ENCODE results near the gene CACNA2D2.

The CACNA2D2 gene

GRCh38 chr3:50358911-50359759, 144.3 kb downstream of the CACNA2D2 start, which contains the start of gene TMEM115:
TMEM115 (minus strand) TSS chr3:50359521; CDS start chr3:50359063, 458 bp downstream.
- peak; percentile 78 for DNase-seq

GRCh38 chr3:50358355-50358910, 145.0 kb downstream of the CACNA2D2 start:
- no peak for DNase-seq

GRCh38 chr3:50357481-50357880, 146.0 kb downstream of the CACNA2D2 start:
- DNase-seq = no peak

DNA sequence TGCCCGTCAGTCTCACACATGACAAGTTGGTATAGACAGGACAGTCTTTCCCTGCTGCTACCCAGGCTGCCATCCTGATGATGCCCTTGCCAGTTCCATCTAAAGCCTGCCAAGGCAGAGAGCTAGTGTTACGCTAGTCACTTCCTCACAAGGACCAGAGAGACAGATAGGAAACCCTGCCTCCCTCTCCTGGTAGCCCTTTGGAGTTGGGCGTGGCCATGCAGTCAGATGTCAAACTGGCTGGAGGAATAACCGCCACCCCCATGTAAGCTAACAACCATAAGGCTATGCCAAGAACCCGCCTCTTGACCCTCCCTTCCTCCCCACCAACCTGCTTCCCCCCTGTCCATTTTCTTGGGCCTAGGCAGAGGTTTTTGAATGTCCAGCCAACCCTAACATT, 146.9 kb downstream of the CACNA2D2 start:
- no peak for DNase-seq

- no peak for DNase-seq
These were observed 147.4 kb downstream of the CACNA2D2 start for GRCh38 chr3:50355829-50356552.

DNA sequence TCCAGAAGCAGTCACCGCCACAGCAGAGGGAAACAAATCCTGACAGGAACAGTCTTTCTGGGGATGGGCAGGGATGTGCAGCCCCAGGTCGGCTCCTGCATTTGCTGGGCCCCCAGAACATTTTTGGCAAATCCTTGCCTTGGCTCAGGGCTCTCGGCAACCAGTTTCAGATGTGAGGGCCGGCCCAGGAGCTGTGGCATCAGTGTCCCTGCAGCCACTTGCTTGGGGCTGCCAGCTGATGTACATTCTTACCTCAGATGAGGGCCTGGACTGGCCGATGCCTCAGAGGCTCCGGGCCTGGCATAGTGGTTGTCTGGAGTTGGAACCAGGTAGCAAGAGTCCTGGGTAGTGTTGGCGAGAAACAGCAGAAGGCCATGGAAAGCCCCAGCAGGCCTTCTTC, 148.6 kb downstream of the CACNA2D2 start:
- no peak for DNase-seq

GRCh38 chr3:50354186-50354764, 149.2 kb downstream of the CACNA2D2 start:
- no peak for DNase-seq

GRCh38 chr3:50353245-50354004, 150.0 kb downstream of the CACNA2D2 start:
- no peak for DNase-seq

DNA sequence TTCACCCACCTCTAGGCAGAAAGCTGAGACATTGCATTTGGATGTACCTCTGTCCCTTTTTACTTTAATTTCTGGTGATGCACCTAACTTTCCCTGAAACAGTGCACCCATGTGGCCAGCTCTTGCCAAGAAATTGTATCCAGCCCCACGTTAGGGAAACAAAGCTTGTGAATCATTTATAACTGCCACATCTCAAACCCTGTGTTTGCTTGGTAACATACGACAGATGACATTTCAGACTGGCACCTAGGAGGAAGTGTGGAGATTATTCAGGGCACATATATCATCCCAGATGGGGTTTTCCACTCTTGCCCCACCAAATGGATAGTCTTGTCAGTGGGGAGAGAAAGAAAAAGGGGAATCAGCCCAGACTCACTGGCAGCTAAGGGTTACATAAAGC, 150.7 kb downstream of the CACNA2D2 start:
- DNase-seq = no peak

- DNase-seq = no peak
These were observed 152.1 kb downstream of the CACNA2D2 start for GRCh38 chr3:50351323-50351697.

DNA sequence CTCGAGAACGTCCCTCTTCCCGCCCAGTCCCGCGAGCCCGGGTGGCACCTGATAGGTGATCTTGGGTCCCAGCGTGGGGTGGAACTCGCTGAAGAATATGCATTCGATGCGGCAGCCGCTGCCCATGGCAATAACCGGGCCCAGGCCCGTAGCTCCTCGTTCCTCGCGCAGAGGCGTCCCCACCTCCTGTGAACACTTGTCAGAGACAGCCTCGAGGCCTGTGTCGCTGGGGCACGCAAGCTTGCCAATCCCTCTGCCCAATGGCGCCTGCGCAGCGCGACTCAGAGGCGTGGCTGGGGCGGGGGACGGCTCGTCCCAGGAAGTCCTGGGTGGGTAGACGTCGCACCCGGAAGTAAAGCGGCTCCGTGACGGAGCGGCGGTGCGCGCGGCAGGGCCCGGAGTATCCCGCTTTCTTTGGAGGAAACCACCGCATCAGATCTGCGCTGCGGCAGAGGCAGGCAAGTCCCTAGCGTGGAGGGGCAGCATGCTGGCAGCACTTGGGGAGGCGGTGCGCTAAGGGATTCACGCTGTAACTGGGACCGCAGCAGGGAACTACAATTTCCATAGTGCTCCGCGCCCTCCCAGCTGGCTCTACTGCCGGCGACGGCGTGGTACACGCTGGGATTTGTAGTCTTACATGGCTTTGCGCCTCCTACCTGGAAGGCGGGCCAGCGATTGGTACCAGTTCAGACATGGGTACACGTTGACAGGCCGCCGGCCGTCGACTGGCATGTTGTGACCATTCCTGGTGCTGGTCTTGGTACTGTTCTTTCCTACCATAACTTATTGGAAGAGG, 152.7 kb downstream of the CACNA2D2 start, which contains the start of the genes CYB561D2 and NPRL2:
CYB561D2 (plus strand) TSS at position 336 of the 796 bp plus-strand sequence. CDS start 572 bp downstream, outside the sequence.
NPRL2 (minus strand) TSS at position 249 of the 796 bp plus-strand sequence; CDS start at position 126, 123 bp downstream.
- DNase-seq = peak; percentile 40

DNA sequence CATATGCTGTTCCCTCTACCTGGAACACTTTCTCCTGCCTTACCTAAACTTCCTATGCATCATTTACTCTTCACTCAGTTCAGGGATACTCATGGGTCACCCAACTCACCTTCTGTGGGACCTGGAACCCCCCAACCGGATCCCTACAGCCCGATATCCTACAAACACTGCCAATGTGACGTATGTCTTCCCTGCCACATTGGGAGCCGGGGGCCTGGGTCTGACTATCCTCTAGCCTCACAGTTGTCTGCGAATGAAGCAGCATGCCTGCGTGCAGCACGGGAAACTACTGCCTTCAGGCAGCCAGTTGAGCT, 153.3 kb downstream of the CACNA2D2 start:
- DNase-seq = no peak

- DNase-seq = no peak
These were observed 156.1 kb downstream of the CACNA2D2 start for GRCh38 chr3:50347187-50347813.

DNA sequence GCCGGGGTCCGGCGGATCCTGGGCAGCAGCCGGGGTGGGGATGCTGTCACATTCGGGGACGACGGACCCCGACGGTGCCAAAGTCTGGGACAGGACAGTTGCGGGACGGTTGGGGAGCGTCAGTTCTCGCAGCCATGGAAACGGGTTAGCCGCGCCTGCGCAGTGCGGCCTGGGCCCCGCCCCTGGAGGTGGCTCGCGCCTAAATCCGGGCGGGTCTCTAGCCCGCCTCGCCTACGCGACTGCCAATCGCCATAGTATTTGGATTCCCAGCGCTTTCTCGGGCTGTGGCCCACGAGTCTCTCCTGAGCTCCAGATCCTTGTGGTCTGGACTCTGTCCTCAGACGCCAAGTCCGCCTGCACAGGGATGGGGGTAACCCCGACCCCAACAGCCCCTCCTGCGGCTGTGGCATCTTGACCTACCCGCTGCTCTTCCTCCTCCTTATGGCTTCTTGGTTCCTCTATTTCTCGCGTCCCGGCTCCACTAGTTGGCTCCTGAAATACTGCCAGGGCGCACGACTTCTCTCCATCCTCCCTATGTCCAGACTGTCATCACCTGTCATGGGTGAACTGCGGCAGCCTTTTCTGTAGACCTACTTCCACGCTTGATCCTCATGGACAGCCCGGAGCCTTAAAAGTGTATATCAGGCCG, 157.7 kb downstream of the CACNA2D2 start, which contains the start of gene ZMYND10:
ZMYND10 (minus strand) TSS at position 147 of the 649 bp plus-strand sequence. CDS start 153 bp downstream, outside the sequence.
- DNase-seq = no peak

DNA sequence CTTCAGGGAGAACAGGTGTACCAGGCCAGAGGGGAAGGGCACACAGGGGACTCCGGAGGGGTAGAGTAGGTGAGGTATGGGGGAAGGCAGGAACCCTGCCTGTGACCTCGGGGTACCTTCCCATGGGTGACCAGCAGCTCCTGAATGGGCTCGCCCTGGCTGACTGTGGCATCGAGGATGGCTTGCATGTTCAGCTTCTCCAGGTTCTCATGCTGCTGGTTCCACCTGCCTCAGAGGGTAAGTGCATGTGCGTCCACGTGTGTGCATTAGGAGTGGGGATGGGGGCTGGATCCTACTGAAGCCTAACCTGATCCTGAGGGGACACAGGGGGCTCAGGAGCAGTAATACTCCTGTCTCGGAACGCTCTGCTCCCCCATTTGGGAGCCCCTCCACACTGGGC, 158.4 kb downstream of the CACNA2D2 start:
- DNase-seq = no peak

- no peak for DNase-seq
These were observed 160.4 kb downstream of the CACNA2D2 start for GRCh38 chr3:50342813-50343633.

DNA sequence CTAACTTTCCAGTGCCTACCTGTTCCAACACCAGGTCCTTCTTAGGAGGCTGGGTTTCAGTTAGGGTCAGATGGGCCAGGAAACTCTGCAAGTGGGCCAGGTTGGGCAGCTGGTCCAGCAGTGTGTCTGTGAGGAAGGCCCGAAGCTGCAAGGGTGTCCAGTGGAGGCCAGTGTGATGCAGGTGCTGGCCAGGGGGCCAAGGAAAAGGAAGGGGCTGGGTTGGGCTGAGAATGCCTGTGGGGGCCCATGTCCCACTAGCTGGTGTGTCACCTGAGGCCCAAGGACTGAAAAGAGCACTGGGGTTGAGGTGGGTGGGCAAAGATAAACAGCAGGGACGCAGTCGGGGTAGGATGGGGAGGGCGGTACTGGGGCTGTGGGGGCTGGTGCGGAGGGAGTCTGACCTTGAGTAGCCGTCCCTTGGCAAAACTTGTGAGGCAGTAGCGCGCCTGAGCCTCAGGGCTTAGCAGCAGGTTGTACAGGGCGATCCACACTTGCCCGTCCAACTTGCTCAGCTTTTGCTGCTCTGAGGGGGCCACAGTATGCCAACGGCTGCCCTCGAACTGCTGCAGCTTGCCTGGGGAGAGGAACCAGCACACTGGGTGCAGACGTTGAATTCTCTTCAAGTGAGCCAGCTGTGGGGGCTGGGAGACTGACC, 161.3 kb downstream of the CACNA2D2 start:
- DNase-seq = no peak

GRCh38 chr3:50341537-50341936, 161.9 kb downstream of the CACNA2D2 start:
- no peak for DNase-seq

All from NCI-H1694 (cell line).